Sciatic nerve (tissue), 2 donors: ENCODE data around the gene CMKLR1. TPM values are rescaled to one million over a fixed set of nuclear protein-coding genes. Genes with fewer than 3 reads are reported as not detected.

Source experiments
- ATAC-seq: fragments of 200-7000 bp; cut with Tn5 transposase; one replicate; pipeline ENCODE4 v1.9.1; 2020; ENCODE audit warnings: mild to moderate bottlenecking, moderate library complexity
- DNase-seq: peaks from one replicate; pipeline ENCODE4 v3.0.0-alpha.2; 2020; ENCODE audit warnings: low spot score
- intact Hi-C: fragments of 100-400 bp; cut with DNase I; formaldehyde crosslinking; loops from one replicate; pipeline ENCODE4 v1.14.2; 2022
- total RNA-seq: library from RNA; stranded (reverse); fragmentation: NEBNext Ultra II Directional; extraction: Animal tissue kit (Norgen Biotek cat#: 25700); gene quantifications from one replicate; pipeline ENCODE4 v1.2.1, GENCODE V29; 2021
- donor health status: DM: no; HTN: no; CAD: no.
- donor health status: DM: no; HTN: no; CAD: no.

The CMKLR1 gene
- total RNA-seq, 1 donor from 2014 or later, result 20.6 TPM

- ATAC-seq (no peak), DNase-seq (no peak)
- intact Hi-C loops, result no loop called here
Measured at GRCh38 chr12:108341854-108342847, 3.0 kb upstream of the CMKLR1 start.

DNA sequence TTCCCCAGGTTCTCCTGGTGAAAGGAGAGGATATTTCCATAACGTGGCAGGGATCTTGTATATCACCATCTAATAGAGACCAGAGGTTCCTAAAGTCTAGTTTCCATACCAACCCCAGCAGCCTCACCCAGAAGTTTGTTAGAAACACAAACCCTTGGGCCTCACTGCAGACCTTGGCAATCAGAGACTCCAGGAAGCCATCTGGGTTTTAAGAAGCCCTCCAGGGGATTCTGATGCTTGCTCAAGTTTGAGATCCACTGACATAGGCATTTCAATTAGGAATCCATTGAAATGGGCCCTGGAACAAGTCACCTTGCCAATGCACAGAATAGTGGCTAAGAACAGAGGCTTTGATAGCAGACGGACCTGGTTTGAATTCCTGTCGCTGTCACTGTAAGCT, 2.2 kb upstream of the CMKLR1 start:
- ATAC-seq (no peak), DNase-seq (no peak)
- intact Hi-C loops, result no loop called here

DNA sequence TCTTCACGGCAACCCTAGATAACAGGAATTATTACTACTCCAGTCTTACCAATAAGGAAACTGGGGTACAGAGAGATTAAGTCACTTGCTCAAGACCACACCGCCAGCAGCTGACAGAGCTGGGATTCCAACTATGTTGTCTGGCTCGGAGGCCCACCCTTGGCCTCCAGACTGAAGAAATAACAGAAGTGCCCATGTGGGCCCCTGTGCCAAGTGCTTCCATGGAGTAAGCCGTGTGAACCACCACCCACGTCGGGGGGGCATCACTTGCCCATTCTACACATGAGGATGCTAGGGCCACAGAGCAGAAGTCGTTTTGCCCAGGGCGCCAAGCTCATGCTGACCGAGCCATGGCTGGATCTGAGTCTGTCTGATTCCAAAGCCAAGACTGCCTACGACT, 926 bp upstream of the CMKLR1 start:
- peak; percentile 43 for ATAC-seq
- intact Hi-C loops, result no loop called here
- no peak for DNase-seq

- intact Hi-C loops, result no loop called here
- no peak for ATAC-seq
- DNase-seq, result no peak
Measured at GRCh38 chr12:108337235-108338223, 1.6 kb downstream of the CMKLR1 start.

- ATAC-seq, result no peak
- intact Hi-C loops, result no loop called here
- DNase-seq, result no peak
Measured at GRCh38 chr12:108335349-108336119, 3.6 kb downstream of the CMKLR1 start.

GRCh38 chr12:108333898-108334699, 5.0 kb downstream of the CMKLR1 start:
- intact Hi-C loops, result no loop called here
- no peak for DNase-seq
- ATAC-seq, result no peak

- peak; percentile 87 for ATAC-seq
- peak; percentile 70 for DNase-seq
- intact Hi-C loops, result no loop called here
Measured at GRCh38 chr12:108332791-108333382, 6.2 kb downstream of the CMKLR1 start.

DNA sequence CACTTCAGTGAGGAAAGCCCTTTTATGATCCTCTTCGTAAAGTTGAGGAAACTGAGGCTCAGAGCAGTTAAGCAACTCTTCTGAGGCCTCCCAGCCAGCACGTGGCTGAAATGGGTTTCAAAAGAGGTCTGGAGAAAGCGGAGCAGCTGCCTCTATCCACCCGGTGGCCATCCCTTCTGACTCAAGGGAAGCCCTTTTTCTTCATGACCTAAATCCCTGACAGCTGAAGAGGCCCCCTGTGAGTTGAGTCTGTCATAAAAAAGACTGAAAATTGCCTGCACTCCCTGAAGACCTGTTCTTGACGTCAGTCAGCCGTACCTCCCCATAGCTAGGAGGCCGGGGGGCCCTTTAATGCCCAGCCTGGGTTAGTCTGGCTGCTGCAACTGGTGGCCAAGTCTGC, 10.7 kb downstream of the CMKLR1 start:
- ATAC-seq, result no peak
- no peak for DNase-seq
- intact Hi-C loops, result no loop called here

GRCh38 chr12:108327621-108328344, 11.3 kb downstream of the CMKLR1 start:
- DNase-seq (no peak), ATAC-seq (peak; percentile 40)

GRCh38 chr12:108326254-108326750, 12.8 kb downstream of the CMKLR1 start:
- no peak for ATAC-seq
- intact Hi-C loops, result no loop called here
- no peak for DNase-seq

More at GRCh38 chr12:108327621-108328344, 11.3 kb downstream of the CMKLR1 start:
- intact Hi-C loops, result no loop called here

DNA sequence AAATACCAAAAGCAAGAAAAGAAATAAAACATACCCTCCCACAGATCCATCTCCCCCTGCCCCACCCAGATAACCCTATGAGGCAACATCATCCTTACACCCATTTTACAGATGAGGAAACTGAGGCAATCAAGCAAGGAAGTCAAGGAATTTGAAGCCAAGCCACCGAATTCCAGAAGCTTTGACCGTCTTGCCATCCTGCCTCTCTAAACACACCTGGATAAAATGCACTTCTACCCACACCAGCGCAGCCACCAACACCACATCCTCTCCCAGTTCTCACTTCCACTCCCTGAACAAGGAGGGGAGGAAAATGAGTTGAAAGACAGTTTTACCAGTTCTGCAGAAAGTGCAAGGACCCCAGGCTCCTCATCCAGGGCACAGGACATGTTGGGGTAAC, 13.6 kb downstream of the CMKLR1 start:
- intact Hi-C loops, result no loop called here
- ATAC-seq, result no peak
- no peak for DNase-seq

DNA sequence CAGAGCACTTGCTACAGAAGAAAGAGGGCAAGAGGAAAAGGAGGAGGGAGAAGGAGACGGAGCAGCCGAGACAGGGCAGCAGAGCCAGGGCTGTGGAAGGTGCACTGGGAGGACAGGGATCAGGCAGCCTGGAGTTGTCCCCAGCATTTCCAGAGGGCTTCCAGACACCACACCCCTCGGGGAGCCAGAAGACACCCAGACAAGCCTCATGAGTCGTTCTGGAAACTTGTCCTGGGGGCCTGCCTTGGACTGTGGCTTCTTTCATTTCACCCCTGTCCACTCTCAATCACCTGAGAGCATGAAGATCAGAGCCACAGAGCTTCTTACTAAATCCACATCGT, 14.1 kb downstream of the CMKLR1 start:
- DNase-seq (no peak), ATAC-seq (no peak)
- intact Hi-C loops, result no loop called here

DNA sequence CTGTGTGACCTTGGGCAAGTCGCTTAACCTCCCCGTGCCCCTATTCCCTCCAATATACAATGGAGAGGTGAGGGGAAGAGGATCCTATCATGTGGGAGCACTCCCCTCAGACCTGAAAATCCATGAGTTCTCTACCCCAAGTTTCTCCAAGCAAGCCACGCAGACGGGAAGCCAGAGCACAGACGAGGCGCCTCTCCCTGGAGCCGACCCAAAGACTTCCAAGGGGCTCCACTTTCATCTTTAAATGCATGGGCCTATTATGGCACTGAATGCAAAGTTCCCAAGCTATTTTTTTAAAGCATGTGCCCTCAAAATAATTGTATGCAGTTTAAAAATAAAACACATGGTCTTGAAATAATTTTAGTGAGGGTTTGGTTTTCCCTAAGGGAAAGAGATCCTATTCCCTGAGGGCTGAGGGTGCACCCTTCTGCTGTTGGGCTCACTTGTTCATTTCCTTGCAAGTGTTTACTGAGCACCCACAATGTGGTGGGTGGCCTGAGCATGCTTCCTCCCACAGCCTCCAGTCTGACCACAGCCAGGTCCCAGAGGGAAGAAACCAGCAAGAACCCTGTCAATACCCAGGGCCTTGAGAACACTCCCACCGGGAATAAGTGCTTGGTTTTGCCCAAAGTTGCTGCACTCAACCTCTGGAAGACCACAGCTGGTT, 14.6 kb downstream of the CMKLR1 start:
- ATAC-seq (no peak), DNase-seq (no peak)
- intact Hi-C loops, result no loop called here

GRCh38 chr12:108323581-108323980, 15.5 kb downstream of the CMKLR1 start:
- intact Hi-C loops, result no loop called here
- DNase-seq (no peak), ATAC-seq (no peak)

GRCh38 chr12:108322998-108323397, 16.1 kb downstream of the CMKLR1 start:
- ATAC-seq (no peak), DNase-seq (no peak)
- intact Hi-C loops, result no loop called here

DNA sequence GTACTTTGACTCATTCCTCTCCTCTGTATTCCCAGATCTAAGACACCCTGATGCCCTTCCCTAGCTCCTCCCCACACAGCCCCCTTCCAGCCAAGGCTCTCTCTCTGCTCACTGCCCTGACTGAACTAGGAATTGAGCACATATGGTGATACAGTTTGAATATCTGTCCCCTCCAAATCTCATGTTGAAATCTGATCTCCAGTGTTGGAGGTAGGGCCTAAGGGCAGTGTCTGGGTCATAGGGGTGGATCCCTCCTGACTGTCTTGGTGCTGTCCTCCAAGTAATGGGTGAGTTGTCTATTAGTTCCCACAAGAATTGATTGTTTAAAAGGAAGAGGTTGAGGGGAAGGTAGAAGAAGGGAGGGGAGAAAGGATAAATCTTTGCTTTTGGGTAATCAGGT, 17.4 kb downstream of the CMKLR1 start:
- no peak for DNase-seq
- intact Hi-C loops, result no loop called here
- no peak for ATAC-seq
